HCT116 (cell line): ENCODE data around the gene ARHGAP42. TPM values are rescaled to one million over a fixed set of nuclear protein-coding genes. Genes with fewer than 3 reads are reported as not detected.

Experiments used
- ATAC-seq: fragments of 200-7000 bp; cut with Tn5 transposase; 2 replicates; pipeline ENCODE4 v1.9.1; 2020; ENCODE audit warnings: mild to moderate bottlenecking, moderate library complexity
- BruUV-seq: library from RNA; stranded (reverse); fragments of 400-500 nt; replicated peaks from 2 replicates; lab custom pipeline; 2021; lab: Mats Ljungman, UMichigan
- CTCF ChIA-PET: fragments of 300-600 bp; sonication (Branson Sonifier 250); formaldehyde crosslinking; loops from one replicate; lab custom pipeline; 2021; ENCODE audit warnings: antibody characterized with exemption; lab: Charles Lee
- POLR2A ChIA-PET: fragments of 300-600, 350-600 bp; sonication (Branson Sonifier 250); formaldehyde crosslinking; loops from one replicate; lab custom pipeline; 2021; ENCODE audit warnings: antibody characterized with exemption; lab: Charles Lee
- RAD21 ChIA-PET, 2 experiments: fragments of 300-600 bp; sonication (Branson Sonifier 250); formaldehyde crosslinking; loops; one replicate each; lab custom pipeline; 2023; ENCODE audit warnings: low total read pairs in 2 of 2; ENCODE audit not compliant: uncharacterized antibody in 2 of 2, unreplicated experiment in 2 of 2, low non-redundant PET in 1 of 2; lab: Charles Lee
- DNase-seq: peaks from one replicate; pipeline ENCODE4 v3.0.0-alpha.2; 2010; ENCODE audit warnings: low read depth, low spot score
- H2AFZ ChIP-seq: fragments of 200-600 bp; shearing (Covaris generic), sonication (generic); 2 replicates; pipeline ENCODE4 v1.6.1; 2017; ENCODE audit warnings: low read depth, mixed run types, mixed read lengths, antibody characterized with exemption, low read length; ENCODE audit not compliant: poor library complexity, severe bottlenecking
- H3K27ac ChIP-seq: 2 replicates; pipeline ENCODE4 v1.5.1; 2012; ENCODE audit warnings: low read depth, low read length
- H3K27me3 ChIP-seq: fragments of 200-600 bp; sonication (generic); 2 replicates; pipeline ENCODE4 v1.6.1; 2016; ENCODE audit warnings: mixed run types, low read length, mixed read lengths; ENCODE audit not compliant: insufficient read depth
- H3K36me3 ChIP-seq, 2 experiments: fragments of 200-500 bp in 1 of 2; fragments of 200-600 bp in 1 of 2; sonication (Bioruptor generic) in 1 of 2; sonication (generic) in 1 of 2; 2 replicates each; pipeline versions ENCODE4 v1.5.1 to v1.6.1; 2014 to 2016; ENCODE audit warnings: low read length in 2 of 2, inconsistent platforms in 1 of 2, mixed read lengths in 1 of 2, mixed run types in 1 of 2; ENCODE audit not compliant: insufficient read depth in 2 of 2, control insufficient read depth in 1 of 2
- H3K4me1 ChIP-seq, 2 experiments: fragments of 200-600 bp in 1 of 2; sonication (generic) in 1 of 2; 2 replicates each; pipeline versions ENCODE4 v1.5.1 to v1.6.1; 2012 to 2017; ENCODE audit warnings: low read length in 2 of 2, inconsistent platforms in 1 of 2, mild to moderate bottlenecking in 1 of 2, mixed read lengths in 1 of 2, mixed run types in 1 of 2, moderate library complexity in 1 of 2; ENCODE audit not compliant: insufficient read depth in 2 of 2, control insufficient read depth in 1 of 2
- H3K4me2 ChIP-seq: fragments of 200-600 bp; sonication (generic); 2 replicates; pipeline ENCODE4 v1.6.1; 2017; ENCODE audit warnings: mixed run types, low read length, mixed read lengths
- H3K4me3 ChIP-seq, 2 experiments: fragments of 200-600 bp in 1 of 2; sonication (generic) in 1 of 2; replicated peaks in 1 of 2; 2 replicates each; pipeline ENCODE4 v1.5.1; 2011 to 2016; ENCODE audit warnings: low read length in 2 of 2, control low read depth in 1 of 2, low read depth in 1 of 2, mild to moderate bottlenecking in 1 of 2, mixed read lengths in 1 of 2, mixed run types in 1 of 2
- H3K79me2 ChIP-seq: fragments of 200-600 bp; sonication (generic); 2 replicates; pipeline ENCODE4 v1.6.1; 2017; ENCODE audit warnings: mild to moderate bottlenecking, mixed run types, low read length, moderate library complexity, mixed read lengths; ENCODE audit not compliant: insufficient read depth
- H3K9ac ChIP-seq: fragments of 200-600 bp; sonication (generic); 2 replicates; pipeline ENCODE4 v1.6.1; 2016; ENCODE audit warnings: low read length, mixed read lengths
- H3K9me2 ChIP-seq: fragments of 200-600 bp; sonication (generic), shearing (Covaris generic); 2 replicates; pipeline ENCODE4 v1.6.1; 2017; ENCODE audit warnings: mixed run types, mild to moderate bottlenecking, moderate library complexity; ENCODE audit not compliant: insufficient read depth
- H3K9me3 ChIP-seq, 2 experiments: fragments of 200-500 bp in 1 of 2; fragments of 200-600 bp in 1 of 2; sonication (Bioruptor generic) in 1 of 2; sonication (generic) in 1 of 2; 2 replicates each; pipeline ENCODE4 v1.6.1; 2014 to 2017; ENCODE audit warnings: low read length in 2 of 2, mixed read lengths in 2 of 2, inconsistent platforms in 1 of 2, low read depth in 1 of 2, mild to moderate bottlenecking in 1 of 2, mixed run types in 1 of 2, moderate library complexity in 1 of 2; ENCODE audit not compliant: control insufficient read depth in 1 of 2, insufficient read depth in 1 of 2
- H4K20me1 ChIP-seq: fragments of 200-600 bp; sonication (generic), shearing (Covaris generic); 2 replicates; pipeline ENCODE4 v1.6.1; 2017; ENCODE audit warnings: mixed run types, mild to moderate bottlenecking, moderate library complexity; ENCODE audit not compliant: insufficient read depth
- CTCF ChIP-seq, 3 experiments: fragments of 200-600 bp in 1 of 3; sonication (generic) in 1 of 3; IDR thresholded peaks in 2 of 3; conservative IDR thresholded peaks in 1 of 3; 2 replicates each; pipeline ENCODE4 v1.5.1; 2012 to 2017; ENCODE audit warnings: low read depth in 2 of 3, low read length in 2 of 3, antibody characterized with exemption in 1 of 3, borderline replicate concordance in 1 of 3, control low read depth in 1 of 3, mild to moderate bottlenecking in 1 of 3, mixed read lengths in 1 of 3, mixed run types in 1 of 3, moderate library complexity in 1 of 3; ENCODE audit not compliant: insufficient read depth in 1 of 3
- EGR1 ChIP-seq: IDR thresholded peaks from 2 replicates; pipeline ENCODE4 v1.6.1; 2012; ENCODE audit warnings: low read depth
- ELF1 ChIP-seq: IDR thresholded peaks from 2 replicates; pipeline ENCODE4 v1.6.1; 2012; ENCODE audit warnings: low read depth, borderline replicate concordance
- EZH2 ChIP-seq: fragments of 200-600 bp; sonication (generic); IDR thresholded peaks from 2 replicates; pipeline ENCODE4 v1.6.1; 2017; ENCODE audit warnings: antibody characterized with exemption, mixed run types
- EZH2phosphoT487 ChIP-seq: fragments of 200-600 bp; IDR thresholded peaks from 2 replicates; pipeline ENCODE4 v1.6.1; 2018; ENCODE audit warnings: antibody characterized with exemption, borderline replicate concordance
- MAX ChIP-seq: IDR thresholded peaks from 2 replicates; pipeline ENCODE4 v1.6.1; 2012
- POLR2A ChIP-seq: IDR thresholded peaks from 2 replicates; pipeline ENCODE4 v1.7.0; 2011; ENCODE audit warnings: borderline replicate concordance; ENCODE audit not compliant: insufficient read depth, insufficient read length; ENCODE audit errors: extremely low read depth
- POLR2AphosphoS5 ChIP-seq: IDR thresholded peaks from 2 replicates; pipeline ENCODE4 v1.6.1; 2011; ENCODE audit warnings: mild to moderate bottlenecking, low read depth, low read length, moderate library complexity
- RAD21 ChIP-seq: IDR thresholded peaks from 2 replicates; pipeline ENCODE4 v1.6.1; 2012; ENCODE audit warnings: low read depth, mild to moderate bottlenecking
- SP1 ChIP-seq: IDR thresholded peaks from 2 replicates; pipeline ENCODE4 v1.6.1; 2012; ENCODE audit warnings: low read depth
- SRF ChIP-seq: IDR thresholded peaks from 2 replicates; pipeline ENCODE4 v1.6.1; 2012; ENCODE audit warnings: low read depth
- ZBTB33 ChIP-seq: IDR thresholded peaks from 2 replicates; pipeline ENCODE4 v1.6.1; 2011; ENCODE audit warnings: mild to moderate bottlenecking, low read length, moderate library complexity; ENCODE audit not compliant: insufficient replicate concordance; ENCODE audit errors: extremely low read depth
- ZFX ChIP-seq: fragments of 450-650 bp; IDR thresholded peaks from 2 replicates; pipeline ENCODE4 v1.6.1; 2017
- ZNF274 ChIP-seq: fragments of 200-500 bp; sonication (Bioruptor generic); IDR thresholded peaks from 2 replicates; pipeline ENCODE4 v1.6.1; 2014; ENCODE audit warnings: mild to moderate bottlenecking, low read depth, low read length, inconsistent platforms
- intact Hi-C: fragments of 100-400 bp; cut with micrococcal nuclease; formaldehyde crosslinking; loops from 2 replicates; pipeline ENCODE4 v1.10.0; 2022
- total RNA-seq: library from RNA; stranded (reverse); gene quantifications from one replicate; pipeline ENCODE4 v1.2.1, GENCODE V29; 2021; ENCODE audit not compliant: unreplicated experiment
- TF ChIP-seq, protein P1 (sequence below): IDR thresholded peaks from 2 replicates; pipeline ENCODE4 v1.6.1; 2012
- TF ChIP-seq, protein P2 (sequence below): IDR thresholded peaks from 2 replicates; pipeline ENCODE4 v1.6.1; 2012; ENCODE audit warnings: low read depth

ARHGAP42 gene
- total RNA-seq, 1 experiment from 2014 or later = 12.3 TPM

- ChIA-PET POLR2A (no interaction called here), CTCF (interaction anchor here (1.5 kb wide), 1 partner anchor 54 kb away, joined by 3 read pairs; no protein-coding TSS in a partner anchor)
- Histone ChIP-seq H3K36me3 (peaks cover 0 to 10% of the 10 kb centered on the region in 2 experiments; a peak in 1 of 4 replicates), H3K79me2 (peaks cover 63% of the 10 kb centered on the region), H3K27me3 (no peaks in the 10 kb centered on the region)
- no TSS peak for BruUV-seq
- DNase-seq = no peak
- intact Hi-C loops = loop anchor here (5.0 kb wide), 1 partner anchor 55 kb away; the partner anchor contains the start of gene ARHGAP42
- TF ChIP-seq EGR1 = no peak
- no peak for TF ChIP-seq SRF
- TF ChIP-seq ZBTB33 = no peak
- TF ChIP-seq CTCF (IDR thresholded peaks at IDR 0.05 in 2 of 3, conservative IDR thresholded peaks at IDR 0.05 in 1 of 3; ENCODE audit: borderline replicate concordance in 1 of 3, insufficient read depth in 1 of 3, low read depth in 2 of 3, low read length in 2 of 3) = no peak
- TF ChIP-seq ZFX = no peak
- no peak for TF ChIP-seq EZH2
- TF ChIP-seq POLR2AphosphoS5 = no peak
- no peak for TF ChIP-seq SP1
- TF ChIP-seq ZNF274 = no peak
- TF ChIP-seq, protein P1, sequence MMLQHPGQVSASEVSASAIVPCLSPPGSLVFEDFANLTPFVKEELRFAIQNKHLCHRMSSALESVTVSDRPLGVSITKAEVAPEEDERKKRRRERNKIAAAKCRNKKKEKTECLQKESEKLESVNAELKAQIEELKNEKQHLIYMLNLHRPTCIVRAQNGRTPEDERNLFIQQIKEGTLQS = no peak
- TF ChIP-seq ELF1 = no peak
- TF ChIP-seq MAX = no peak
- TF ChIP-seq POLR2A = no peak
- TF ChIP-seq RAD21 = no peak
- no peak for TF ChIP-seq EZH2phosphoT487
- TF ChIP-seq, protein P2, sequence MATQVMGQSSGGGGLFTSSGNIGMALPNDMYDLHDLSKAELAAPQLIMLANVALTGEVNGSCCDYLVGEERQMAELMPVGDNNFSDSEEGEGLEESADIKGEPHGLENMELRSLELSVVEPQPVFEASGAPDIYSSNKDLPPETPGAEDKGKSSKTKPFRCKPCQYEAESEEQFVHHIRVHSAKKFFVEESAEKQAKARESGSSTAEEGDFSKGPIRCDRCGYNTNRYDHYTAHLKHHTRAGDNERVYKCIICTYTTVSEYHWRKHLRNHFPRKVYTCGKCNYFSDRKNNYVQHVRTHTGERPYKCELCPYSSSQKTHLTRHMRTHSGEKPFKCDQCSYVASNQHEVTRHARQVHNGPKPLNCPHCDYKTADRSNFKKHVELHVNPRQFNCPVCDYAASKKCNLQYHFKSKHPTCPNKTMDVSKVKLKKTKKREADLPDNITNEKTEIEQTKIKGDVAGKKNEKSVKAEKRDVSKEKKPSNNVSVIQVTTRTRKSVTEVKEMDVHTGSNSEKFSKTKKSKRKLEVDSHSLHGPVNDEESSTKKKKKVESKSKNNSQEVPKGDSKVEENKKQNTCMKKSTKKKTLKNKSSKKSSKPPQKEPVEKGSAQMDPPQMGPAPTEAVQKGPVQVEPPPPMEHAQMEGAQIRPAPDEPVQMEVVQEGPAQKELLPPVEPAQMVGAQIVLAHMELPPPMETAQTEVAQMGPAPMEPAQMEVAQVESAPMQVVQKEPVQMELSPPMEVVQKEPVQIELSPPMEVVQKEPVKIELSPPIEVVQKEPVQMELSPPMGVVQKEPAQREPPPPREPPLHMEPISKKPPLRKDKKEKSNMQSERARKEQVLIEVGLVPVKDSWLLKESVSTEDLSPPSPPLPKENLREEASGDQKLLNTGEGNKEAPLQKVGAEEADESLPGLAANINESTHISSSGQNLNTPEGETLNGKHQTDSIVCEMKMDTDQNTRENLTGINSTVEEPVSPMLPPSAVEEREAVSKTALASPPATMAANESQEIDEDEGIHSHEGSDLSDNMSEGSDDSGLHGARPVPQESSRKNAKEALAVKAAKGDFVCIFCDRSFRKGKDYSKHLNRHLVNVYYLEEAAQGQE = no peak
- TF ChIP-seq, all 23 proteins: peak for 0
- RAD21 ChIA-PET = no interaction called here
- H3K4me2 ChIP-seq = peak overlapping the region; percentile 59
- H3K27ac ChIP-seq = peak overlapping the region; percentile 53
- H3K4me3 ChIP-seq = peak overlapping the region in 1 of 2 experiments; percentile 10; a peak in 1 of 4 replicates
- ATAC-seq = peak; percentile 10; the same call in 1 of the 2 replicates
- no peaks in the 10 kb centered on the region for H4K20me1 ChIP-seq
- no peak overlapping the region for H2AFZ ChIP-seq
- no peaks in the 10 kb centered on the region for H3K9me3 ChIP-seq
- H3K4me1 ChIP-seq = peaks cover 36 to 86% of the 10 kb centered on the region in 2 experiments
- H3K9me2 ChIP-seq = no peaks in the 10 kb centered on the region
- peak overlapping the region; percentile 57 for H3K9ac ChIP-seq
Measured at GRCh38 chr11:100741866-100742625, 55.0 kb downstream of the ARHGAP42 start.
